ENCODE data around the gene CTDSP2.
A peak's percentile ranks its signal among the peaks of the same experiment; 100 is the strongest.
"Not testable (repeated sequence)": the region's sequence is repeated elsewhere in the genome, so short reads cannot be mapped to it uniquely, and the experiment has no call there.

The CTDSP2 gene

DNA sequence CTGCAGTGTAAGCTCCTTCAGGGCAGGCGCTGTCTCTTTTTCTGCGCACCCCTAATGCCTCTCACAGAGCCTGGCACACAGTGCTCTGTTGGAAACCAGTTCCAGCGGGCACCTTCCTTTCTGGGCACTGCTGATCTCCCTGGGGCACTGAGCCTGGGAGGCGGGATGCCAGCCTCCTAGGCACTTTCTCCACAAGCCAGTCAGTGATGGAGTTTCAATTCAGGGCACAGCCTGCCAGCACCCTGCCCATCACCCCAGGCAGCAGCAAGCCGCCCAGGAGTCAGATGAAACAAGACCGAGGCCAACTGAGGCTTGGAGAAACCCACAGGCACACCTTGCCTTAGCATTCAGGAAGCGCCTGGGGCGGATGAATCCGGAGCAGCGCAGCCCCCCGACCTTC, 5.7 kb upstream of the CTDSP2 start:
- no peak for DNase-seq

DNA sequence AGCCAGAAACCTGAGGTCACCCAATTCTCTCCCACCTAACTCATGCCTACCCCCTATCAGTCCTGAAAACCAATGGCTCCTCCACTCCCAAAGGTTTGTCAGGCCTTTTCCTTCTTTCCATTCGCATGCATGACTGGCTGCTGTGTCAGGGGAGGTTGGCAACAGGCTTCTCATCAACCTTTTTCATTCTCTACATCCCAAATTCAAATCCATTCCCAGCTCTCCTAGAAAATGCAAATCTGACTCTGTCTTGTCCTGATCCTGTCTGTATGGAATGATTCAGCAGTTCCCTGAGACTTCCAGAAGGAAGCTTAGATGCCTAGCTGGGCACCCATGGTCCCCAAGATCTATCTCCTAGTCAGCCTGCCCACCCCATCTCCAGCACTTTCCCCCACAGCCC, 5.0 kb upstream of the CTDSP2 start:
- no peak for DNase-seq

DNA sequence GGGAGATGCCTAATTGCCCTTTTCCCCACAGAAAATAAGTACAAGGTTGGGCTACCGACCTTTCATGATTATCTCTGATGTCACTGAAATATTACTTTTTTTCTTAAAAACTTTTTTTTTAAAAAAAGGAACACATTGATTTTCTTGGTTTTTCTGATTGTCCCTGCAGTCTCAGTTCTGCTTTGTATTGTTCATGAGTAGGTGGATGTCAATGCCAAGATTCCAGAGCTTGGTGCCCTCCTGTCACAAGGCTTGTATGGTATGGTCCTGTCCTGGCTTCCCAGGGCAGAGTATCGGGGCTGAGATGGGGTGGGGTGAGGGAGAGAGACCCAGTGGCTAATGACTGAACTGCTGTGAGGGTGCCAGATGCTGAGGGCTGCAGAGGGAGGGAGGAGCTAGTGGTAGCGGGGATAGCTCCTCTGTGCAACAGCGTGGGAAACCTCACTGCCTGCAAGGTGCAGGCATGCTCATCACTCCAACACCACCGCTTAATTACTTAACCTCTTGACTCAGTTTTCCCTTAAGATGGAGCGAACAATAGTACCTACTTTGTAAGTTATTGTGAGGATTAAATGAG, 4.4 kb upstream of the CTDSP2 start:
- no peak for DNase-seq

DNA sequence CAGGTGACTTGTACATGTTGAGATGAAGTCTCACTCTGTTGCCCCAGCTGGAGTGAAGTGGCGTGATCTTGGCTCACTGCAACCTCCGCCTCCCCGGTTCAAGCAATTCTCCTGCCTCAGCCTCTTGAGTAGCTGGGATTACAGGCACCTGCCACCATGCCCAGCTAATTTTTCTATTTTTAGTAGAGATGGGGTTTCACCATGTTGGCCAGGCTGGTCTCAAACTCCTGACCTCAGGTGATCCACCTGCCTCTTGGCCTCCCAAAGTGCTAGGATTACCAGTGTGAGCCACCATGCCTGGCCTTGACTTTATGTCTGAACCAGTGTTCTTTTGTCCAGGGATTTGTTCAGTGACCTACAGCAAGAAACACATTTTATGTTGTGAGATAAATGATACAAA, 2.9 kb upstream of the CTDSP2 start:
- DNase-seq: not testable (repeated sequence)

DNA sequence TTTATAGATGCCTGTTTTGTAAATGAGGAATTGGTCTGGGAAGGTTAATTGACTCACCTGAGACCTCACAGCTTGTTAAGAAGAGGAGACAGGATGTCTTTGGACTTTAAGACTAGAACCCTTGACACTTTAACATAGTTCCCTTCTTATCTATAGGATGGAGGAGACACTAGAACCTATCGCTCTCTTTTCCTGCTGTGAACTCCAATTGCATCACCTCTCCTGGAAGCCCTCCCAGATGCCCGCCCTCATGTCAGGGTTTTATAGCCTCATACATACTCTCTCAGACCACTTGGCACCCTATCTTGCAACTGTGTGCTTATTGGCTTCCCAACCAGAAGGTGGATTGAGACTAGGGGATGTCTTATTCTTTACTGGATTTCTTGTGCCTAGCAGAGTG, 2.5 kb upstream of the CTDSP2 start:
- no peak for DNase-seq

DNA sequence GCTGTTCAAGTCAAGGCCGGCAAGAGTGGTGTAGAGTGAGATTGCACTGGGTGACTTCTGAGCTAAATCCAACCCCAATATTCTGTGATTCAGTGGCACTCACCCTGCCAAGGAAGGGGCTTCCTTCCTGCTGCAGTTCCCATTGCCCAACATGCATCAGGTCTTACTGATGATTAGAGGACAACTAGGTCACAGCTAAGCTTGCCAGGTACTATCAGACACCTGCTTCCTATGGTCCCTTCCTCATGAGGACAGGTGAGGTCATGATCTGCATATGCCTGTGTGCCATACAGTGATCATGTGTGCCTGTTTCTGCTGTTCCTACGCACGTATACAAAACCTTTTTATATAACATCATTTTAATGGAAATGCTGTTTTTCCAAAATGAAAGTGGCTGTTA, 1.7 kb upstream of the CTDSP2 start:
- DNase-seq: no peak

DNA sequence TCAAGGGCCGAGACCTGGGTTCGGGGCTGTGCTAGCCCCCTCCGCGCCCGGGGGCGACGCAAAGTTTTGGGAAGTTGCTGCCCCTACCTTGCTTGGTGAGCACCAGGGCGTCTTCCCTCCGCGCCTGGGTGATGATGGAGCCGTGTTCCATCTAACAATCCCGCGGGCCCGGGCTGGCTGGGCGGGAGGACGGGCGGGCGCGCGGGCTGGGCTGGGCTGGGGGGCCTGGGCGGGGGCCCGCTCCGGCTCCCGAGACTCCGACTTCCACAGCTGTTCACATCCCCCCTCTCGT, 298 bp downstream of the CTDSP2 start:
- DNase-seq: peak in 2 of 3 experiments; percentile 53 to 85

DNA sequence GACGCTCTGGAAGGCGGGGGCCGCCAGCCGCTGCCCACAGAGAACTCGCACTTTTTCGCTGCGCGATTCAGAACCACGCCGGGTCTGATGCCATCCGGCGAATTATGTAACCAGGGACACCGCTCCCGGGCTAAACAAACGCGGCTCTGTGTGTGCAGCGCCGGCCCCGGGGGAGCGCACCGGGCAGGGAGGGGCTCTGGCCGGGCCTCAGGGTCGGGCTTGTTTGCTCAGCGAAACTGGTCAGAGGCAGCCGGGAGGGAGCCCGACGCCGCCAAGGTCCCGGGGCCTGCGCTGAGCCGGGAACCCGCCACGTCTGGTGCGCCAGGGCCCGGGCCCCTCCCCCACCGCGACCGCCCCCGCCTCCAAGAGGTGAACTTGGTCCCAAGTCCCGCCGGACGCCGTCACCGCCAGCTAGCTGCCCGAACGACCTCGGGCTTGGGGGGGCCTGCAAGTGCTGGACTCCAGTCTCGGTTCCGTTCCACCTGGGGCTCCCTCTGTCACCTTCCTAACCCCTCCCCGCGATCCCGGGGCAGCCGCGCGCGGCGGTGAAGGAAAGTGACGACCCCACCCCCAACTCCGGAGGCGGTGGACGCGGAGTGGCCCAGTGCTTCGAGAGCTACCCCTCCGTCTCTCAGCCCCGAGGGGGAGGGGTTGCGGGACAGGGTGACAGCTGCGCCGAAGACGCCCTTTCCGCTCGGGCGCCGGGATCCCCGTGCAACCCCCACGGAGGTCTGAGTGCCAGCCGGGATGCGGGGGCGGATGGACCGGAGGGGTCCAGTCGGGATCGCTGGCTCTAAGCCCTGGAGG, 848 bp downstream of the CTDSP2 start:
- peak; percentile 46 to 81 (median 81) for DNase-seq

DNA sequence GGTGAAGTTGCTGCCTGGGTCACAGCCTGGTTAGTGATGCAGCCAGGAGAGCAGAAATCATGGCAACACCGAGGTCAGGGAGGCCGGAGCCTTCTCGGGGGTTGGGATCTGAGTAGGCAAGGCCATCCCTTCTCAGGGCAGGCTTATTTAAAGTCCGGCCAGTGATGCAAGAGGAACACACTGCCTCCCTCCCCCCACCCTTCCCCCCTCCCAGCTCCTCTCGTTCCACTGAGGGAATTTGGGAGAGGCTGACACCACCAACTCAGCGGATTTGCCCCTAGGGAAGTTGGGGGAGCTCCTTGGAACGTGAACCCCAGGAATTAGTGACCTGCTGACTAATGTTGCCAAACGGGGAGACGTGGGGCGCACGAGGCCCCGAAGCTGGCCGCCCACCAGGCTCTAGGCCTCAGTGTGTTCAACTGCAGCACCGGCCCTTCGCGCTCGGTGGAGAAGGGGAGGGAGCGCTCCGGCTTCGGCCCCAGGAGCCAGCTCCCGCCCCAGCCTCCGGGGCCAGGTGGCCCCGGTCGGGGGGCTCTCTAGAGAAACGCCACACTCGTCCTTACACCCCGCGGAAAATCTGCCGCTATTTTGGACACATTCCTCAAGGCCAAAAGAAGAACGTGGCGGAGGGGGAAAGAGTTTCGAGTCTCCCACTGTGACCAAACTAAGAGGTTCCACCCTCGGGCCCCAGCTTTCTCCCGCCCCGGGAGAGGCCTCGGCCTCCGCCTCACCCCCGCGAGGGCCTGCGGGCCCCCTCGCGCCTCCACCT, 1.6 kb downstream of the CTDSP2 start:
- DNase-seq: peak in 2 of 3 experiments; percentile 56 to 72

DNA sequence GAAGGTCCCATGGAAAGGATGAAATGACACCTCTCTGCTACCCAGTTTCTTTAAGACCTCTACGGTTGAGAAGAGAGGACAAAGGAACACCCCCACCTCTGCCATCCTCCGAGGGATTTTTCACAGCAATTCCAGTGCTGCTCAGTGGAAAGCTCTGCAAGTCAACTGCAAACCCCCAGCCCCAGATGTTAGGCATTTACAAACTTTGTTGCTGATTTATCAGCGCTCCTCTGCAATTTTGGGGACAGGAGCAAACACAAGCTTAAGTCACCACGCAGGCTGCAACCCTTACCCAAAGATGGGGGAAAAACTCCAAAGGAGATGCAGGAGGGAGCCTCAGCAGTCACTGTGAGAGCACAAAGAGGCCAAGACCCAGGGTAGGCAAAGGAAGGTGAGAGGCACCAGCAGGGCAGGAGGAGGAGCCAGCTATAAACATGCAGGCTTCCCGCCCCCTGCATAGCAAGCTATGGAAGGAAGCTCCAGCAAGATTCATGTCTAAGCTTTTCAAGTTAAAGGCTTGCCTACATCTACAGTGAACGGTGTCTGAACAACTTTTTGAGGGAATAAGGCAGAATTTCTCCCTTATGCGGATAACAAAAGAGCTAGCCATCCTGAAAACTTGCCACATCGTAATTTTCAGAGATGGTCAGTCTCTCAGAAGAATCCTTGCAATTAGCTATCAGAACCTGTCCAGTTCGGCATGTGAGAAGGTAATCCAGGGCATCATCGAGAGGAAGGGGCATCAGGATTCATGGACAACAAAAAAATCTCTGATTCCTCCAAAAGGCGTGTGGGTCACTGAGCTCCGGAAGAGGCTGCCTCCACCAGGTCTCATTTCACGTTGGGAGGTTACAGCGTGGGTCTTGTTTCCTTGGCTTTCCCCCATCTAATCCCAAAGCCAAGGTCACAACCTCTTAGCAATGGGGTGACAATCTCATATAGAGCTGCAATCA, 3.9 kb downstream of the CTDSP2 start:
- DNase-seq: no peak

DNA sequence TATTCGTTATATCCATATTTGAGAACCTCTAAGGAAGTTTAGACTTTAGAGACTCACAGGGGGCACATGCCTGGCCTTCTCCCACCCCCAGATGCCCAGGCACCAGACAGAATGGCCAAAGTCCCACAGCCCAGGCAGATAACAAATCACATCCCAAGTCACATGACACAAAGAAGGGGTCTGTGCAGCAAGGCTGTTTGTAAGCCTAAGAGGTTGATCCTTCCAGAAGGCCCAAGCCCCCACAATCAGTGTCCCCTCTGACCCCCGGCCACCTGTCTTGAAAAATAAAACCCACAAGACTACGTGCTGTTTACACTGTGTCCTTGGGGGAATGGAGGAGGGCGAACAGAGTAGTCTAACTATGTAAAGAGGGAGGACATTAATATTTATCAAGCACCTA, 5.1 kb downstream of the CTDSP2 start:
- DNase-seq: no peak

DNA sequence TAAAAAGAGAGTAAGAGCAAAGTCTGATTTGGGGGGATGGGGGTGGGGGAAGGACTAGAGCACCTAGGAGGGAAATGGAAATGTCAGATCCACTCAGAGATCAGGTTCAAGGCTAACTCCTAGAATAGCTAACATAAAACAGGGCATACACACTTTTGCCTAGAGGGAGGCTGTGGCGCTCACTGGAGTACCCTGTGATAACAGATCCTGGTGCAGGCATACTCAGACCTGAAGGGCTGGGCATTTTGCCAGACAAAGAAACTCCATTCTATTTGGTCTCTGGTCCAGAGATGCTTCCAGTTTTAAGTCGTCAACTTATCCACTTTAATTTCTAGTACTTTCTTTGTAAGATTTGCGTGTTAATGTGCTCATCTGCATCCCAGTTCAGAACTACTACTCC, 5.8 kb downstream of the CTDSP2 start:
- peak; percentile 26 to 83 (median 73) for DNase-seq

DNA sequence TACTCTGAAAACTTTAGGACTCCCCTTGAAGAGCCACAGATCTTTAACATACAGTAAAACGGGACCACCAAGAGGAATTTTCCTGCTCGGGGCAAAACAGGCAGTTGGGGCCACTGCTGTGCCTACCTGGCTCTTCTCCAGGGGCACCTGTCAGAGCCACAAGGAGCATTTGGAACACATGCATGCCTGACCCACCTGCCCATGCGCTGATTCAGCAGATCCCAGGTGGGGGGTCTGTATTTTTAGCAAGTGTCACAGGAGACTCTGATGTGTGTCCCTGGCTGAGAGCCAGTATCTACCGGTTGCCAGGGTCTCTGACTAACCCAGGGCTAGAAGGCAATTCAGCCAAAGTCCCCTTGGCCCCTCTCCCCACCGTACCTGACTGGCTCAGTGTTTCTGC, 6.5 kb downstream of the CTDSP2 start:
- peak in 2 of 3 experiments; percentile 36 to 66 for DNase-seq

DNA sequence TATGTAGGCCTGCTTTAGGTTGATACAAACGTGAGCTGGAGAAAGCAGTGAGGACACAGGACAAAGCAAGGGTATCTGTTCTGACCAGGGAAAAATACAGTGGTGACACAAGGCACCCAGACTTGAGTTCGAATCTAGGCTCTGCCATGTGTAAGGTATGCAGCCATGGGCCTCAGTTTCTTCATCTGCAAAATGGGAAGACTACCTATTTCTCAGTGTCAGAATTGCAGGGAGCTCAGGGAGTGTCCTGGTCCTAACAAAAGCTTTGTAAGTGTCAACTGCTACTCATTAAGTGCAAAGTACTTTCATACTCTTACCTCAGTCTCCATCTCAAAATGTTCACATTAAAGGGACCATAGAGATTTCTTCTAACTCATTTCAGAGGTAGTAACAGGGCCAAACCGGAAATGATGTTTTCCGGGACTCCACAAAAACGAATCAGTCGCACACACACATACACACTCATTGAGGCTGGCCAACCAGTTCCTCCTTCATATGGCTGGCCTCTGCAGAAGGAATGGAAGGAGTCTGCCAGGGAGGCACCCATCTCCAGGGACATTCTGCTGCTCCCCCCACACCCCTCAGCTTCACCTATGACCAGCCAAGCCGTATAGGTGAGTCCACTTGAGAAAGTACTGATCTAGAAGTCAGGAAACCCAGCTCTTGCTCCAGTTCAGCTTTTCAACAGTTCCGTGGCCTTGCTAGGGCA, 7.8 kb downstream of the CTDSP2 start:
- no peak for DNase-seq

DNA sequence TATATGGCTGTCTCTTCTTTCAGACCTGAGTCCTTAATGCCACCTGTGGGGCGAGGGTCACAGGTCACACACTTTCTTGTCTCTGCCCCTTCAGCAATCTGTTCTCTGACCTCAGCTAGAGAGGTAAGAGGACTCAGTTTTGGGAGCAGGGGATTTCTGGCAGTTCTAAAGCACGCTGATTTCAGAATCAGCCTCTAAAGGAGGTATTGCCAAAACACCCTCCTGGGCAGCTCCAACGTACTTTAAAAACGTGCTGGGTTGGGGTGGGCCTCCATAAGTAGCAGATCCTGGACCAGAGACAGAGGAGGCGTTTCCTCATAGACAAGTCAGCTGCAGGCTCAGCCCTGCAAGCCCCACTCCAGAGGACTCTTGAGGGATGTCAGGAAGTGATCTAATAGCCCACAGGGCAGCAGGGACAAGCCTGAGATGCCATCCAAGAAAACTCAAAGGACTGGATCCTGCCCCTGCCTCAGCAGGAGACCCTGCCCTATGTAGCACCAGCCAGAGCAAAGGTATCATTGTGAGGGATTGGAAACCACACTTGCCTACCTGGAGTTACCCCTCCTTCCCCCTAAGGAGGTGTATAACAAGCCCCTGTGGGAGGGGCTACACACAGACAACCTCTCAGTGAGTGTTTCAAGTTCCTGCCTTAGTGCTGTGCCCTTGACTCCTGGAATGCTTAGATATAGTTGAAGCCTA, 8.5 kb downstream of the CTDSP2 start:
- DNase-seq: peak in 2 of 3 experiments; percentile 44 to 52

DNA sequence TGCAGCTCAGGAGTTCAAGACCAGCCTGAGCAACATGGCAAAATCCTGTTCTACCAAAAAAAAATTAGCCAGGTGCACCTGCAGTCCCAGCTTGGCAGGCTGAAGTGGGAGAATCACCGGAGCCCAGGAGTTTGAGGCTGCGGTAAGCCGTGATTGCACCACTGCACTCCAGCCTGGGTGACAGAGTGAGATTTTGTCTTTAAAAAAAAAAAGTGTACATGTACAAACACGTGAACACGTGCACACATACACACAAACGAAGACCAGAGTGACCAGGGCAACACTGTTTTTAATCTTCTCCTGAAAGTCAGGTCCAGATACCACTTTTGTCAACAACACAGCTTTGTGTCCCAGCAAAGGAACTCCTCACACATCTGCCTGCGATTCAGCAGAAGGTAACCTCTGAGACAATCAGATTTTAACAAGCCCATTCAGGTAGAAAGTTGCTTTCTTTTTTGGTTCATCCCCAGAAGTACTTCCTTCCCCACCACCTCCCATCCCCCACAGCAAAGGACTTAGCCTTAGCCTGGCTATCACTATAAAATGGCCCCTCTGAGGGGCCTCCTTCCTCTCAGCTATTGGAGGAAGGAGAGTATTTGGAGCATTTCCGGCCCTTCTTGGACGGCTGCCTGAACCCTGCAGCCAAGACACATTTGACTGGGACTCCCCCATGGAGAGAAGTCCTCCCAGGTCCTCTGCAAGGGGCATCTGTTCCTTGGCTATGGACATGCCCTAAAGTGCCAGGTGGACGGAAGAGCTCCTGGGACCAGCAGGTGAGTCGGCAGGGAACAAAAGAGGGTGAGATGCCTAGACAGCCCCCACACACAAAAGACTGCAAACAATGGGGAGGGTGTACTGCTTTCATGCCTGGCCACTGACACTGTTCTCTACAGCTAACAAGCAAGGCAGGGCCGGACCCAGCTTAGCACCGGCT, 9.8 kb downstream of the CTDSP2 start:
- peak; percentile 30 to 86 (median 66) for DNase-seq

DNA sequence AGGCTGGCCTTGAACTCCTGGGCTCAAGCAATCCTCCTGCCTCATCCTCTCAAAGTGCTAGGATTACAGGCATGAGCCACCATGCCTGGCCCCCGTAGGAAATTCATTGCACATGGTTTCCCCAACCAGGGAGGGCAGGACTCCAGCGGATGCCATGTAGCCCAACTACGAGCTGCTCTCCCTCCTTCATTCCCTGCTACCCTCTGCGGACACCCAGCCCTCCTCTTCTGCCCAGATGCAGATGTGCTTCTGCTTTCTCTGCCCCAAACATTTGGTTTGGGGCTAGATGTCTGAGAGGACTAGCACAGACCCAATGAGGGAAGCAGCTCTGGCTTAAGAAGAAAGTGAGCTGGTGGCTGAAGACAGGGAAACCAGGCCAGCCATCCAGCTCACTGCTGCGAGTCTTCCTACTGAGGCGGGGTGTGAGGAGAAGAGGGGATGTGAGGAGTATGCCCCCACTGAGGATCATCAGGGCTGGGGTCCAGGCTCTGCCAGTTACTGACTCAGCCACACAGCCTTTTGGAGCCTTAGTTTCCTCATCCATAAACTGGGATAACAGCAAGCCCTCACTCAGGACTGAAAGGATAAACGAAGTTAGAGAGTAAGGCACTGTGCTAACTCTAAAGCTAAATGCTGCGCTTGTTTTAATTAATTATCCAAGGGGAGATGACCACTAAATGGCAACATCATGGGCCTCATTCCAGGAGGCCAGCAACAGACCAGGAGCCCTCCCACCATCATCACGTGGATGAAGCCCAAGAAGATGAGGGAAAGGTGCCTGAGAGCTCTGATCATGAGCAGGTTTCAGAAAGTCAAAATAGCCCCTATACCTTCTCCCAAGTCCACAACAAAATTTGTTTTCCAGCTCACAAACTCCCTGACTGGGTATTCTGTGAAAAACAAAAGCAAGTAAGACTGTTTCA, 10.9 kb downstream of the CTDSP2 start:
- DNase-seq: no peak

DNA sequence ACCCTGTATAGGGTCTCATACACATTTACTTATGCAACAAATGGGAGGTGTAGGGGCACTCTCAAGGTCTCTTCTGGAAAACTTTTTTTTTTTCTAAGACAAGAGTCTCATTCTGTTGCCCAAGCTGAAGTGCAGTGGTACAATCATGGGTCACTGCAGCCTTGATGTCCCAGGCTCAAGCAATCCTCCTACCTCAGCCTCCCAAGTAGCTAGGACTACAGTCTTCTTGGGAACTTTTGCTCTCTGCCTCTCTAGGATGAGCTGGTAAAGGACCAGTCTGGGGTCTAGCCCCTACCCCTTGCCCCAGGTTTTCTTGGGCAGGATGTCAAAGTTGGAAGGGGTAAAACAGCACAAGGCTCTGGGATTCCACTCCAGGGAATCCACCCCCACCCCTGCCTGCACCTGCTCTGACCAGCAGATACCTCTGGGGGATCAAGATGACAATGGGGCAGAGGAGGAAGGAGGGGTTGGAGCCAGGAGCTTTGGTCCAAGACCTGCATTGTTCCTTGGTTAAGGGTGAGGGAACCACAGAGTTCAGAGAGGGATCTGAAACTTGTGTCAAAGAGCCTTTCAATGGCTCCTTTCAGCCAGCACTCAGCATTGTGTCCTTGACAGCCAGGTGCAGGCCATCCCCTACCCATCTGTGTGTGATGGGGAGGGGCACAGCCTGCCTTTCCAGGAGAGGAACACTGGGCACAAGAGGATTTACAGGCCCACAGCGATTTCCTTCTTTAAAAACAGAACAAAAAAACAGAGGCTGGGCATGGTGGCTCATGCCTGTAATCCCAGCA, 12.2 kb downstream of the CTDSP2 start:
- DNase-seq: peak; percentile 33 to 97 (median 59)
